ENCODE measurements around the gene FBXW9. TPM values are rescaled to one million over a fixed set of nuclear protein-coding genes. Genes with fewer than 3 reads are reported as not detected.

FBXW9 gene
- total RNA-seq = 1 to 10 TPM; 6.0 to 6.1 TPM

GRCh38 chr19:12696366-12697335 lies at the start of gene FBXW9:
Gene FBXW9 (minus strand): TSS chr19:12696631. CDS start chr19:12696581, 50 bp downstream.
- H3K27me3 Mint-ChIP-seq (ENCODE audit: low read depth) = no peaks in the 10 kb centered on the region
- H3K9me3 Mint-ChIP-seq (ENCODE audit: insufficient read depth) = no peaks in the 10 kb centered on the region
- ChIA-PET CTCF (interaction anchor here (1.0 to 2.4 kb wide), 7 partner anchors 20 to 151 kb away, joined by 3 to 13 read pairs (median 3); partner anchors contain the start of gene TRIR), POLR2A (interaction anchor here (0.6 to 2.6 kb wide), 10 partner anchors 10 to 106 kb away, joined by 3 to 18 read pairs (median 5); partner anchors contain the start of genes DHPS and TRIR)
- peaks cover 24% of the 10 kb centered on the region for H3K36me3 Mint-ChIP-seq (ENCODE audit: low read depth)
- DNase-seq (peak; percentile 98), ATAC-seq (peak; percentile 90)
- H3K27ac Mint-ChIP-seq = peak within 1 kb of the TSS; percentile 98
- peak within 1 kb of the TSS; percentile 89 for H3K4me3 Mint-ChIP-seq
- peaks cover 26% of the 10 kb centered on the region for H3K4me1 Mint-ChIP-seq (ENCODE audit: low read depth)

DNA sequence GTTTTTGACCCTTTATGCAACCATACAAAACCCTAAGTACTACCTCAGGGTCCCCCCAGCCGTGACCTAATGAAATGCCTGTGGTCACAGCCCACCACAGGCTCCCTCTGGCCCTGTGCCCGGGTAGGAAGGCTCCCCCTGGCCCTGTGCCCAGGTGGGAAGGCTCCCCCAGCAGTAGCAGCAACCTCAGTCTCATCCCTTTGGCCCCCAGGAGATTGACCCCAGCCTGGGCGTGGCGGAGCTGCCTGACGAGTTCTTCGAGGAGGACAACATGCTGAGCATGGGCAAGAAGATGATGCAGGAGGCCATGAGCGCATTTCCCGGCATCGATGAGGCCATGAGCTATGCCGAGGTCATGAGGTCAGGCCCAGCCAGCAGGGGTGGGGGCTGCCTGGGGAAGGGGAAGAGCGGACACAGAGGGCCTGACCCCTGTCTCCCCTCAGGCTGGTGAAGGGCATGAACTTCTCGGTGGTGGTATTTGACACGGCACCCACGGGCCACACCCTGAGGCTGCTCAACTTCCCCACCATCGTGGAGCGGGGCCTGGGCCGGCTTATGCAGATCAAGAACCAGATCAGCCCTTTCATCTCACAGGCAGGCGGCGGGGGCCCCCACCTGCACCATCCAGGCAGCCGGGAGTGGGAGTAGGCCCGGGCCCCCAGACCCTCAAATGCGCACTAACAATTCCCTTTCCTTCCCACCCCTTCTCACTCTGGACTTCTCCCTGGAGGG lies 48.9 kb upstream of the FBXW9 start:
- Mint-ChIP-seq H3K4me3 (no peak overlapping the region), H3K4me1 (ENCODE audit: low read depth) (no peaks in the 10 kb centered on the region), H3K27me3 (ENCODE audit: low read depth) (no peaks in the 10 kb centered on the region), H3K27ac (no peak overlapping the region), H3K36me3 (ENCODE audit: low read depth) (peaks cover 47% of the 10 kb centered on the region), H3K9me3 (ENCODE audit: insufficient read depth) (peaks cover 7% of the 10 kb centered on the region)
- ChIA-PET CTCF (interaction anchor here (1.4 to 2.6 kb wide), 3 partner anchors 12 to 51 kb away, joined by 4 to 13 read pairs (median 6); no protein-coding TSS in a partner anchor), POLR2A (interaction anchor here (0.7 kb wide), 1 partner anchor 12 kb away, joined by 3 read pairs; no protein-coding TSS in a partner anchor)
- no peak for DNase-seq
- ATAC-seq = no peak

- CTCF ChIA-PET = interaction anchor here (1.8 to 11.4 kb wide), 3 partner anchors 23 to 110 kb away, joined by 5 to 204 read pairs (median 8); no protein-coding TSS in a partner anchor
- Mint-ChIP-seq H3K27me3 (ENCODE audit: low read depth) (no peaks in the 10 kb centered on the region), H3K9me3 (ENCODE audit: insufficient read depth) (no peaks in the 10 kb centered on the region)
These were observed 41.5 kb upstream of the FBXW9 start for GRCh38 chr19:12737835-12738351.

GRCh38 chr19:12736995-12737834 lies 40.8 kb upstream of the FBXW9 start, which contains the start of gene GET3:
Gene GET3 (plus strand): TSS chr19:12737497. CDS start chr19:12737506, 9 bp downstream.
- peaks cover 43% of the 10 kb centered on the region for H3K4me1 Mint-ChIP-seq (ENCODE audit: low read depth)

More at GRCh38 chr19:12737835-12738351, 41.5 kb upstream of the FBXW9 start:
- ATAC-seq (no peak), DNase-seq (no peak)
- Mint-ChIP-seq H3K4me3 (peak overlapping the region; percentile 100), H3K27ac (peak overlapping the region; percentile 98), H3K36me3 (ENCODE audit: low read depth) (peaks cover 26% of the 10 kb centered on the region), H3K4me1 (ENCODE audit: low read depth) (peaks cover 39% of the 10 kb centered on the region)
- POLR2A ChIA-PET = interaction anchor here (1.0 to 9.0 kb wide), 6 partner anchors 15 to 77 kb away, joined by 3 to 109 read pairs (median 4); partner anchors contain the start of gene TNPO2

DNA sequence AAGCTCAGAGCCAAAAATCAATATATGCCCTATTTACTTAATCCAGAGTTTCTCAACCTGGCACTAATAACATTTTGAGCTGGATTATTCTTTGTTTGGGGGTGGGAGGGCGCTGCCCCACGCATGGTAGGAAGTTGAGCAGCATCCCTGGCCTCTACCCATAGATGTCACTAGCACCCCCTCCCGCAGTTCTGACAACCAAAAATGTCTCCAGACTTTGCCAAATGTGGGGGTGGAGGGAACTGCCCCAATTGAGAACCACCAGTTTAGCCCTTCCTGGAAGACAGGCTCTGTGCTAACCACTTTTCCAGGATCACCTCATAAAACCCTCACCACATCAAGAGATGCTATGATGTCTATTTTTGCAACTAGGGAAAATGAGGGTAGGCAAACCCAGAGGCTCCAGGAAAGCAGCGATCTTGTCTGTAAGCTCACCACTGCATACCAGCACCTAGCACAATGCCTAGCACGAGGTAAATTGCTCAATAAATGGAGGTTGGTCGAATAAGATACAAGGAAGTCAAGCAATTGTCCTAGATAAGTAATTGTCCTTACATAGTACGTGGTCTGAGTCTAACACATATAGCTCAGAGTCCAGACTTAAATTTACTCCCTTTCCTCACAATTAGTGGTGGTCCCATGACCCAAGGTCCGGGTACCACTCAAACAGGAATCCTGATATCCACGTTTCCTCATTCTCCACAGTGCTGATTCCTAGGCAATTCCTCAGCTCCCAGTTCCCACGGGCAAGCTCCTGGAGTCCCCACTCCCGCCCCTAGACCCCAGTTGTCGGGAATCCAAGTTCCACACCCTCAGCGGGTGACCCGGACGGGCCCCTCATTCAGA lies 37.2 kb upstream of the FBXW9 start:
- DNase-seq = peak; percentile 74
- POLR2A ChIA-PET = interaction anchor here (0.6 to 9.0 kb wide), 18 partner anchors 8 to 147 kb away, joined by 3 to 109 read pairs (median 5); partner anchors contain the start of genes BEST2, DHPS, FBXW9 and JUNB
- Mint-ChIP-seq H3K27ac (peak overlapping the region; percentile 97), H3K4me1 (ENCODE audit: low read depth) (peaks cover 52% of the 10 kb centered on the region), H3K4me3 (peak overlapping the region; percentile 93), H3K36me3 (ENCODE audit: low read depth) (peaks cover 40% of the 10 kb centered on the region), H3K9me3 (ENCODE audit: insufficient read depth) (no peaks in the 10 kb centered on the region), H3K27me3 (ENCODE audit: low read depth) (no peaks in the 10 kb centered on the region)
- ATAC-seq = no peak
- CTCF ChIA-PET = interaction anchor here (0.6 to 11.4 kb wide), 22 partner anchors 13 to 642 kb away, joined by 3 to 204 read pairs (median 4); partner anchors contain the start of genes BEST2, DHPS, FBXW9 and JUNB

More at GRCh38 chr19:12736995-12737834, 40.8 kb upstream of the FBXW9 start, which contains the start of gene GET3:
- CTCF ChIA-PET = interaction anchor here (0.8 to 11.4 kb wide), 7 partner anchors 9 to 110 kb away, joined by 3 to 204 read pairs (median 4); no protein-coding TSS in a partner anchor
- peaks cover 28% of the 10 kb centered on the region for H3K36me3 Mint-ChIP-seq (ENCODE audit: low read depth)
- peak within 1 kb of the TSS; percentile 98 for H3K27ac Mint-ChIP-seq
- POLR2A ChIA-PET = interaction anchor here (0.8 to 9.0 kb wide), 8 partner anchors 10 to 153 kb away, joined by 3 to 109 read pairs (median 4); partner anchors contain the start of genes GCDH and TNPO2
- H3K27me3 Mint-ChIP-seq (ENCODE audit: low read depth) = no peaks in the 10 kb centered on the region
- ATAC-seq = peak; percentile 85
- H3K9me3 Mint-ChIP-seq (ENCODE audit: insufficient read depth) = no peaks in the 10 kb centered on the region
- H3K4me3 Mint-ChIP-seq = peak within 1 kb of the TSS; percentile 100
- peak; percentile 89 for DNase-seq

DNA sequence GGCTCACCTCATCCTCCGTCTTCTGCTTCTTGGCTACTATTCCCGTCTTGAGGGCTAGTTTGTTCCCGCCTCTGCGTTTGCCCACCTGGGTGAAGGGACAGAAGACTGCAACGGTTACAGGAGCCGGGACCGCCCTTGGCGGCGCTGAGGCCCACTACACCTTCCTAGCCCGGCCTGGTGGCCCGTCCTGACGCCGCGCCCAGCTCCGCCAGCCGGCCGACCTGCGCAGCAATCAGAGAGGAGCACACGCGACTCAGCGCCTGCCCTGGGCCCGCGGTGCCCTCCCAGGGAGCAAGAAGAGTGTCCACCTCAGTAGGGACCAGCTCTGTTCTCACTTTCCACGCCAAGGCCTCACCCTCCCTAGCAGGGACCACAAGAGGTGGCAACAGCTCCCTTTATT lies 34.9 kb upstream of the FBXW9 start:
- peaks cover 50% of the 10 kb centered on the region for H3K36me3 Mint-ChIP-seq (ENCODE audit: low read depth)
- ChIA-PET POLR2A (interaction anchor here (0.7 to 9.0 kb wide), 2 partner anchors 9 to 44 kb away, joined by 3 to 109 read pairs; partner anchors contain the start of genes HOOK2 and TNPO2), CTCF (interaction anchor here (0.5 to 4.3 kb wide), 4 partner anchors 10 to 116 kb away, joined by 4 to 85 read pairs (median 5); partner anchors contain the start of gene TNPO2)
- ATAC-seq (no peak), DNase-seq (no peak)
- H3K4me3 Mint-ChIP-seq = no peak overlapping the region
- no peaks in the 10 kb centered on the region for H3K9me3 Mint-ChIP-seq (ENCODE audit: insufficient read depth)
- peaks cover 36% of the 10 kb centered on the region for H3K4me1 Mint-ChIP-seq (ENCODE audit: low read depth)
- H3K27ac Mint-ChIP-seq = no peak overlapping the region
- H3K27me3 Mint-ChIP-seq (ENCODE audit: low read depth) = no peaks in the 10 kb centered on the region

DNA sequence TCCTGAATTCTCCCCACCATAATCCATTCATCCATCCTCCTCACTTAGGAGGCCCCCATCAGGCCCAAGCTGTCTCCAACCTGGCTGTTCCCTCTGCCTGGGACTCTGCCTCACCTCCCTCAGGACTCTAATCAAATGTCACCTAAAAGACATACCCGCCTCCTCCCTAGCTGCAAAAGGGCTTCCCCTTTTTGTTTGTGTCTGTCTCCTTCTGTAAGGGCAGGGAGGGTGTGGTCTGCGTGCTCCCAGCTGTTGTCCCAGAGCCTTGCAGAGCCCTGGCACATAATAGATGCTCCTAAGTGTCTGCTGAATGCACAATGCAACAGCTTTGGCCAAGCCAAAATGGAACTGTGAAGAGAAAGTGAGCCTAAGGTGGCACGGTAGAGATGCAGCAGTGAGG lies 33.6 kb upstream of the FBXW9 start:
- CTCF ChIA-PET = no interaction called here
- Mint-ChIP-seq H3K27me3 (ENCODE audit: low read depth) (no peaks in the 10 kb centered on the region), H3K36me3 (ENCODE audit: low read depth) (peaks cover 51% of the 10 kb centered on the region), H3K4me3 (no peak overlapping the region), H3K9me3 (ENCODE audit: insufficient read depth) (no peaks in the 10 kb centered on the region), H3K4me1 (ENCODE audit: low read depth) (peaks cover 32% of the 10 kb centered on the region), H3K27ac (no peak overlapping the region)
- ATAC-seq (no peak), DNase-seq (no peak)
- POLR2A ChIA-PET = no interaction called here

GRCh38 chr19:12727745-12728433 lies 31.5 kb upstream of the FBXW9 start:
- no peaks in the 10 kb centered on the region for H3K9me3 Mint-ChIP-seq (ENCODE audit: insufficient read depth)
- peaks cover 32% of the 10 kb centered on the region for H3K4me1 Mint-ChIP-seq (ENCODE audit: low read depth)
- ATAC-seq (no peak), DNase-seq (no peak)
- ChIA-PET CTCF (interaction anchor here (1.0 to 1.8 kb wide), 2 partner anchors 46 to 68 kb away, joined by 3 to 7 read pairs; no protein-coding TSS in a partner anchor), POLR2A (no interaction called here)
- no peaks in the 10 kb centered on the region for H3K27me3 Mint-ChIP-seq (ENCODE audit: low read depth)
- no peak overlapping the region for H3K27ac Mint-ChIP-seq
- H3K36me3 Mint-ChIP-seq (ENCODE audit: low read depth) = peaks cover 49% of the 10 kb centered on the region
- H3K4me3 Mint-ChIP-seq = no peak overlapping the region

GRCh38 chr19:12726988-12727316 lies 30.5 kb upstream of the FBXW9 start:
- Mint-ChIP-seq H3K4me1 (ENCODE audit: low read depth) (peaks cover 25% of the 10 kb centered on the region), H3K9me3 (ENCODE audit: insufficient read depth) (no peaks in the 10 kb centered on the region), H3K36me3 (ENCODE audit: low read depth) (peaks cover 43% of the 10 kb centered on the region), H3K27me3 (ENCODE audit: low read depth) (no peaks in the 10 kb centered on the region), H3K27ac (peak overlapping the region; percentile 63), H3K4me3 (no peak overlapping the region)
- ChIA-PET POLR2A (interaction anchor here (0.6 to 1.5 kb wide), 2 partner anchors 45 to 64 kb away, joined by 3 read pairs; partner anchors contain the start of genes DHPS and JUNB), CTCF (interaction anchor here (1.2 to 1.8 kb wide), 2 partner anchors 69 to 121 kb away, joined by 3 to 7 read pairs; no protein-coding TSS in a partner anchor)
- DNase-seq = no peak
- ATAC-seq = no peak

Data from activated CD8-positive, alpha-beta T cell treated with anti-CD3 and anti-CD28 coated beads, Interleukin-2, amount 10 ng/mL, durations not matched to agents 7 days and 5 days (primary cell).